ENCODE data around the gene GJB3.
"Not testable (repeated sequence)": the region's sequence is repeated elsewhere in the genome, so short reads cannot be mapped to it uniquely, and the experiment has no call there.

Gene GJB3

GRCh38 chr1:34781071-34781843, at the start of gene GJB3:
Gene GJB3 (plus strand): TSS chr1:34781214. CDS start chr1:34784763, 3,549 bp downstream.
- peak within 1 kb of the TSS; percentile 28 for H3K4me3 ChIP-seq (ENCODE audit: control insufficient read depth, low read depth, low read length)
- DNase-seq (ENCODE audit: low read depth) = no peak
- no peak for TF ChIP-seq CTCF (IDR thresholded peaks at IDR 0.05; ENCODE audit: control insufficient read depth, insufficient read depth, low read depth, low read length, missing control alignments)

GRCh38 chr1:34732831-34733230, 48.2 kb upstream of the GJB3 start:
- H3K4me3 ChIP-seq (ENCODE audit: control insufficient read depth, low read depth, low read length); DNase-seq (ENCODE audit: low read depth): not testable (repeated sequence)

GRCh38 chr1:34736692-34737091, 44.3 kb upstream of the GJB3 start:
- no peak for DNase-seq (ENCODE audit: low read depth)
- TF ChIP-seq CTCF (IDR thresholded peaks at IDR 0.05; ENCODE audit: control insufficient read depth, insufficient read depth, low read depth, low read length, missing control alignments) = no peak
- no peak overlapping the region for H3K4me3 ChIP-seq (ENCODE audit: control insufficient read depth, low read depth, low read length)

- not testable (repeated sequence) for DNase-seq (ENCODE audit: low read depth); H3K4me3 ChIP-seq (ENCODE audit: control insufficient read depth, low read depth, low read length)
Measured at GRCh38 chr1:34737236-34737635, 43.8 kb upstream of the GJB3 start.

- no peak for TF ChIP-seq CTCF (IDR thresholded peaks at IDR 0.05; ENCODE audit: control insufficient read depth, insufficient read depth, low read depth, low read length, missing control alignments)
- no peak overlapping the region for H3K4me3 ChIP-seq (ENCODE audit: control insufficient read depth, low read depth, low read length)
- DNase-seq (ENCODE audit: low read depth) = no peak
Measured at GRCh38 chr1:34739613-34740012, 41.4 kb upstream of the GJB3 start.

- no peak for TF ChIP-seq CTCF (IDR thresholded peaks at IDR 0.05; ENCODE audit: control insufficient read depth, insufficient read depth, low read depth, low read length, missing control alignments)
- H3K4me3 ChIP-seq (ENCODE audit: control insufficient read depth, low read depth, low read length) = no peak overlapping the region
- no peak for DNase-seq (ENCODE audit: low read depth)
Measured at GRCh38 chr1:34740161-34740868, 40.7 kb upstream of the GJB3 start.

GRCh38 chr1:34742667-34743270, 38.2 kb upstream of the GJB3 start:
- no peak for DNase-seq (ENCODE audit: low read depth)
- TF ChIP-seq CTCF (IDR thresholded peaks at IDR 0.05; ENCODE audit: control insufficient read depth, insufficient read depth, low read depth, low read length, missing control alignments) = peak; percentile 99
- no peak overlapping the region for H3K4me3 ChIP-seq (ENCODE audit: control insufficient read depth, low read depth, low read length)

All from AG09309 (cell line).